ENCODE data around the gene UTY. TPM values are rescaled to one million over a fixed set of nuclear protein-coding genes. Genes with fewer than 3 reads are reported as not detected.
A peak's percentile ranks its signal among the peaks of the same experiment; 100 is the strongest.

Gene UTY
- total and polyA plus RNA-seq, 2 experiments from 2014 or later, result 15.7 to 36.3 TPM

GRCh38 chrY:13296176-13296890, 183.5 kb downstream of the UTY start:
- H3K4me1 ChIP-seq (ENCODE audit: insufficient read depth), result peaks cover 28% of the 10 kb centered on the region
- ATAC-seq (peak; percentile 77), DNase-seq (ENCODE audit: low spot score) (peak; percentile 69)
- no peak overlapping the region for H3K4me3 ChIP-seq
- TF ChIP-seq ZNF114 (CRISPR knock-in tag; IDR thresholded peaks at IDR 0.05), result no peak
- TF ChIP-seq JUNB (IDR thresholded peaks at IDR 0.05; ENCODE audit: unreplicated experiment), result no peak
- TF ChIP-seq ZNF462 (CRISPR knock-in tag; IDR thresholded peaks at IDR 0.05), result no peak
- TF ChIP-seq ZNF331 (CRISPR knock-in tag; IDR thresholded peaks at IDR 0.05; ENCODE audit: low read depth), result no peak
- TF ChIP-seq REST (IDR thresholded peaks at IDR 0.05; ENCODE audit: unreplicated experiment), result no peak
- no peak for TF ChIP-seq ETS1 (IDR thresholded peaks at IDR 0.05)
- H3K9me2 ChIP-seq (ENCODE audit: insufficient read depth), result no peaks in the 10 kb centered on the region
- H3K4me3 Mint-ChIP-seq, result 0 out of 3 replicates have a peak overlapping the region, but pooled peaks have one; percentile 11
- H3K4me2 ChIP-seq, result peak overlapping the region; percentile 59; the same call in 1 of the 2 replicates
- H3F3A ChIP-seq (replicated peaks; ENCODE audit: low read depth), result 0 out of 2 replicates have a peak, but pooled peaks cover 3% of the 10 kb centered on the region
- H4K20me1 ChIP-seq (replicated peaks; ENCODE audit: insufficient read depth), result no peaks in the 10 kb centered on the region
- H3K9me3 Mint-ChIP-seq, result peaks cover 1% of the 10 kb centered on the region; the same call in 1 of the 3 replicates
- H3K4me1 Mint-ChIP-seq, result peaks cover 28% of the 10 kb centered on the region
- H3K27me3 ChIP-seq (ENCODE audit: insufficient read depth), result no peaks in the 10 kb centered on the region
- peaks cover 3% of the 10 kb centered on the region for H3K27me3 Mint-ChIP-seq (ENCODE audit: insufficient read depth, low read depth, poor library complexity)
- H3K36me3 ChIP-seq (ENCODE audit: insufficient read depth), result peaks cover 4% of the 10 kb centered on the region; the same call in 1 of the 2 replicates
- H3K79me2 ChIP-seq (replicated peaks; ENCODE audit: insufficient read depth), result 0 out of 2 replicates have a peak, but pooled peaks cover 6% of the 10 kb centered on the region
- H3K27ac Mint-ChIP-seq, result peak overlapping the region; percentile 92
- peaks cover 66% of the 10 kb centered on the region for H3K36me3 Mint-ChIP-seq (ENCODE audit: low read depth)
- no peak overlapping the region for H2AFZ ChIP-seq
- peak overlapping the region; percentile 90 for H3K27ac ChIP-seq (ENCODE audit: low read depth)

Measured in GM23338 (cell line).